Breast epithelium (tissue), 4 donors: Measurements from ENCODE around the gene BRDT. TPM values are rescaled to one million over a fixed set of nuclear protein-coding genes. Genes with fewer than 3 reads are reported as not detected.
"Not testable (repeated sequence)": the region's sequence is repeated elsewhere in the genome, so short reads cannot be mapped to it uniquely, and the experiment has no call there.

ENCODE experiments used
- DNase-seq, 2 donors: peaks; one replicate each; pipeline ENCODE4 v3.0.0-alpha.2; 2019; ENCODE audit warnings: low spot score in 2 of 2
- H3K27ac ChIP-seq, 2 donors: fragments of 200-600 bp; sonication (generic) in 1 of 2; one replicate each; pipeline ENCODE4 v1.5.1; 2016 to 2019; ENCODE audit warnings: mild to moderate bottlenecking in 1 of 2
- H3K27me3 ChIP-seq, 2 donors: fragments of 200-600 bp; sonication (generic) in 1 of 2; one replicate each; pipeline versions ENCODE4 v1.5.1 to v1.6.0; 2017 to 2019; ENCODE audit warnings: control low read depth in 1 of 2, mild to moderate bottlenecking in 1 of 2
- H3K36me3 ChIP-seq: fragments of 200-600 bp; one replicate; pipeline ENCODE4 v1.5.1; 2019
- H3K4me1 ChIP-seq, 2 donors: fragments of 200-600 bp; sonication (generic); one replicate each; pipeline ENCODE4 v1.5.1; 2016 to 2019; ENCODE audit warnings: control low read depth in 1 of 2
- H3K4me3 ChIP-seq, 3 donors: fragments of 200-600 bp; sonication (generic); 1 replicate in 2 of 3; 2 replicates in 1 of 3; pipeline ENCODE4 v1.5.1; 2016 to 2019; ENCODE audit warnings: mild to moderate bottlenecking in 3 of 3, moderate library complexity in 2 of 3
- H3K9me3 ChIP-seq, 2 donors: fragments of 200-600 bp; sonication (generic) in 1 of 2; one replicate each; pipeline ENCODE4 v1.5.1; 2016 to 2019; ENCODE audit warnings: control low read depth in 1 of 2
- POLR2A ChIP-seq: fragments of 450-650 bp; IDR thresholded peaks from one replicate; pipeline ENCODE4 v1.6.1; 2016; ENCODE audit warnings: antibody characterized with exemption, mild to moderate bottlenecking, moderate library complexity
- POLR2AphosphoS5 ChIP-seq, 3 donors: sonication (generic); formaldehyde crosslinking; IDR thresholded peaks; one replicate each; pipeline ENCODE4 v1.6.1; 2017; ENCODE audit warnings: antibody characterized with exemption in 3 of 3
- intact Hi-C: fragments of 100-400 bp; cut with DNase I; formaldehyde crosslinking; loops from one replicate; pipeline ENCODE4 v1.15.1; 2023; ENCODE audit warnings: low total_unique reads
- total RNA-seq, 3 donors: library from RNA; depleted of rRNA; stranded (reverse); fragments of >200 nt; gene quantifications; one replicate each; pipeline ENCODE4 v1.1.0, GENCODE V29; 2016
- TF ChIP-seq, protein P1 (sequence below), 3 donors: fragments of 450-650 bp; IDR thresholded peaks; one replicate each; pipeline ENCODE4 v1.5.1; 2016 to 2017; ENCODE audit warnings: antibody characterized with exemption in 3 of 3, mild to moderate bottlenecking in 3 of 3, moderate library complexity in 3 of 3

The BRDT gene
- total RNA-seq, 3 donors from 2014 or later = 0.29 TPM; not detected in 2

DNA sequence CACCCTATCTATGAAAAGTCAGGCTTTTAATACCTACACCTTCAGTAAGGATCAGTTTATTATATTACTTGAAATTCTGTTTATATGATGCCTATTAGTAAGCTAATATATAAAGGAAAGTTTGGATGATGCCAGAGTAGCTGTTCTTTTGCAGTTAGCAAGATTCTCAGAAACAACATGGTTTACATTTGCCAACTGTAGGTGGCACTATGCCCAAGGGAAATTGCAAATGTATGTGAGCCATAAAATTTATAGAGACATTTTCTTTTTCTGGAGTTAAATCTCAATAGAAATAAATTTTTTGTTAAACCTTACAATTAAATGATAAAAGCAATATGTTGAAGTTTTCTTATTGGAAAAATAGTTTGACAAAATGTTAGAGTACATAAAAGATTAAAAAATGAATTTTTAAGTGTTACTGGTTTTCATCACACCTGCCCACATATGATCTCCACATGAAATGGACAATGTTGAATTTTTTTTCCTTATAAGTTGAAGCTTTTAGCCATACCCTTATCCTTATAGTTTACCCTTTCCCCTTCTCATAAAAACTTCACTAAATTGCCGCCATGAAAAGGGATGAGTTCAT, 48.5 kb downstream of the BRDT start:
- H3K36me3 ChIP-seq = no peaks in the 10 kb centered on the region
- no peak for DNase-seq
- H3K27ac ChIP-seq = no peak overlapping the region
- no peaks in the 10 kb centered on the region for H3K4me1 ChIP-seq
- no peak overlapping the region for H3K4me3 ChIP-seq
- H3K27me3 ChIP-seq = no peaks in the 10 kb centered on the region
- intact Hi-C loops = loop anchor here (5.0 kb wide), 1 partner anchor 85 kb away; the partner anchor contains the start of gene BTBD8
- no peaks in the 10 kb centered on the region for H3K9me3 ChIP-seq
- TF ChIP-seq POLR2A (no peak), POLR2AphosphoS5 (IDR thresholded peaks at IDR 0.05) (no peak)
- TF ChIP-seq, protein P1, sequence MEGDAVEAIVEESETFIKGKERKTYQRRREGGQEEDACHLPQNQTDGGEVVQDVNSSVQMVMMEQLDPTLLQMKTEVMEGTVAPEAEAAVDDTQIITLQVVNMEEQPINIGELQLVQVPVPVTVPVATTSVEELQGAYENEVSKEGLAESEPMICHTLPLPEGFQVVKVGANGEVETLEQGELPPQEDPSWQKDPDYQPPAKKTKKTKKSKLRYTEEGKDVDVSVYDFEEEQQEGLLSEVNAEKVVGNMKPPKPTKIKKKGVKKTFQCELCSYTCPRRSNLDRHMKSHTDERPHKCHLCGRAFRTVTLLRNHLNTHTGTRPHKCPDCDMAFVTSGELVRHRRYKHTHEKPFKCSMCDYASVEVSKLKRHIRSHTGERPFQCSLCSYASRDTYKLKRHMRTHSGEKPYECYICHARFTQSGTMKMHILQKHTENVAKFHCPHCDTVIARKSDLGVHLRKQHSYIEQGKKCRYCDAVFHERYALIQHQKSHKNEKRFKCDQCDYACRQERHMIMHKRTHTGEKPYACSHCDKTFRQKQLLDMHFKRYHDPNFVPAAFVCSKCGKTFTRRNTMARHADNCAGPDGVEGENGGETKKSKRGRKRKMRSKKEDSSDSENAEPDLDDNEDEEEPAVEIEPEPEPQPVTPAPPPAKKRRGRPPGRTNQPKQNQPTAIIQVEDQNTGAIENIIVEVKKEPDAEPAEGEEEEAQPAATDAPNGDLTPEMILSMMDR (IDR thresholded peaks at IDR 0.05) = peak in 1 of 3 donors; percentile 34

DNA sequence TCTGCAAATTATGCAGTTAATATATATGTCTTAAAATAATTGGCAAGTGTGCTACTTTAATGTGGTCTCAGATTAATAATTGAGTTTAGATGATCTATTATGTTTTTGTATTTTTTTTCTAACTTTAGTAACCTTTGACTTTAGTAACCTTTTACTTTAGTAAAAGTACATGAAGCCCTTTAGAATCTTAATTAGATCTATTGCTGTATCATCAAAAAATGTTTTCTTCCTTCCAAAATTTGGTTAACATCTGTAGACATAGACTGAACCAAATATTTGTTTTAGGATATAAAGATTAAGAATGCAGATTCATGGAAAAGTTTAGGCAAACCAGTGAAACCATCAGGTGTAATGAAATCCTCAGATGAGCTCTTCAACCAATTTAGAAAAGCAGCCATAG, 54.9 kb downstream of the BRDT start:
- no peaks in the 10 kb centered on the region for H3K27me3 ChIP-seq
- DNase-seq = no peak
- intact Hi-C loops = no loop called here
- no peaks in the 10 kb centered on the region for H3K36me3 ChIP-seq
- H3K27ac ChIP-seq = no peak overlapping the region
- H3K4me1 ChIP-seq = no peaks in the 10 kb centered on the region
- H3K9me3 ChIP-seq = no peaks in the 10 kb centered on the region
- TF ChIP-seq, protein P1 (IDR thresholded peaks at IDR 0.05) = no peak
- TF ChIP-seq POLR2A (no peak), POLR2AphosphoS5 (IDR thresholded peaks at IDR 0.05) (no peak)
- no peak overlapping the region for H3K4me3 ChIP-seq

DNA sequence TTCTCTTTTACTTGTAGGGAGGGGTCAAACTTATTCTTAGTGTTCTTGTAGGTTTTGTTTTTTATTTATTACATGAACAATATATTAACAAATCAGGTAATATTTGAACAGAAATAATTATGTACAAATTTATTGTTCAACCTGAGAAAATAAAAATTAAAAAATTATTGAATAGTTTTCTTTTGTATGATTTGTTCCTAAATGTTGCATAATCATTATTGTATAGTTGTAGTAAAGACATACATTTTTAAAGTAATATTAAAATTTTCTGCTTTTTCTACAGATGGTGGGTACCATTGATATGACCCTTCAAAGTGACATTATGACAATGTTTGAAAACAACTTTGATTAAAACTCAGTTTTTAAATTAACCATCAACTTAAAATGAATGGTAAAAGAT, 64.7 kb downstream of the BRDT start:
- H3K4me1 ChIP-seq = no peaks in the 10 kb centered on the region
- H3K36me3 ChIP-seq = no peaks in the 10 kb centered on the region
- no peaks in the 10 kb centered on the region for H3K27me3 ChIP-seq
- no peak overlapping the region for H3K4me3 ChIP-seq
- no peak for DNase-seq
- no peaks in the 10 kb centered on the region for H3K9me3 ChIP-seq
- intact Hi-C loops = no loop called here
- H3K27ac ChIP-seq = no peak overlapping the region
- TF ChIP-seq POLR2A (no peak), POLR2AphosphoS5 (IDR thresholded peaks at IDR 0.05) (no peak)
- TF ChIP-seq, protein P1 (IDR thresholded peaks at IDR 0.05) = no peak

DNA sequence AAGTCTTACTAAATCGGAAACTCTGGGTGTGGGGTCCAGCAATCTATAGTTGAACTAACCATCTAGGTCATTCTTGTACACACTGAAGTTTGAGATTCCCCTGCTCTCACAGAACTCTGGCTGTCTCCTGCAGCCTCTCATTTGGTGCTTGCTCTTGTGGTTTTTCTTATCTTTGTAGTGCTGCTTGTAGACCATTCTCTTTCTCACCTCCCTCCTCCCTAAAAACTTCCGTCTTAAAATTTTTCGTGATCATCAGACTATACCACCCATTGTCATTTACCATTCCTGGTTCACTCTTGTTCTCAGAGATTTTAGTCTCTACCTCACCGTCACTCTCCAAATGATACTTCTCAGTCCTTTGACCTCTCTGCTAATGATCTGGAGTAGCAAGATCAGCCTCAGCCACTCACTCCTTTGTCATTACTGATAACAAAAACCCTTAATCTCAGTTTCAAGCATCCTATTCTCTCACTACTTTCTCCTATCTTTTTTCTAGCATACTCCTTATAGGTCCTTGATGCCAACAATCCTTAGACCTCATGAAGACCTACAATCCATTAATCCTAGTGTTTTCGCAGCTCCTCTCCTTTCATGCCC, 67.6 kb downstream of the BRDT start:
- no peak for TF ChIP-seq POLR2A
- no peak for TF ChIP-seq POLR2AphosphoS5 (IDR thresholded peaks at IDR 0.05)
- TF ChIP-seq, protein P1 (IDR thresholded peaks at IDR 0.05) = no peak
- Histone ChIP-seq H3K27me3 (no peaks in the 10 kb centered on the region), H3K4me3 (no peak overlapping the region), H3K4me1 (no peaks in the 10 kb centered on the region), H3K27ac (no peak overlapping the region), H3K36me3 (no peaks in the 10 kb centered on the region), H3K9me3 (no peaks in the 10 kb centered on the region)
- intact Hi-C loops = no loop called here
- DNase-seq = no peak

DNA sequence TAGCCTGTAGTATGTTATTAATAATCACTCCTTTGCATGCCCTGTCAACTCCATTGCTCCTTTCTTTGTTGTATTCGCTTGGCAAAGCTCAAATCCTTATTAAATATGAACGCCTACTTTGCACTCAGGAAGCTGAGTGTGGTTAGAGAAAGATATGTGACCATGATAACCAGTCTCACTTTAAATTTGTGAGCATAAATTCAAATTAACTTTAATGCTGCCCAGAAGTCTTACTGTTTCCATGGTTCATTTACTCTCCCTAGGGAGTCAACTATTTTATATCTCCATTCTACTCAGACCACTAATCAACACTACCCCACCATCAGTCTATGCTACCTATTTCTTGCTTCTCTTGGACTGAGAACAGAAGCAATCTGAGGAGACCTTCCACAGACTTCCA, 68.5 kb downstream of the BRDT start:
- no peak for DNase-seq
- no peaks in the 10 kb centered on the region for H3K36me3 ChIP-seq
- TF ChIP-seq POLR2AphosphoS5 (IDR thresholded peaks at IDR 0.05) = no peak
- no peak for TF ChIP-seq POLR2A
- TF ChIP-seq, protein P1 (IDR thresholded peaks at IDR 0.05) = no peak
- H3K4me1 ChIP-seq = no peaks in the 10 kb centered on the region
- H3K27me3 ChIP-seq = no peaks in the 10 kb centered on the region
- no peak overlapping the region for H3K27ac ChIP-seq
- H3K4me3 ChIP-seq = no peak overlapping the region
- intact Hi-C loops = no loop called here
- H3K9me3 ChIP-seq = no peaks in the 10 kb centered on the region

DNA sequence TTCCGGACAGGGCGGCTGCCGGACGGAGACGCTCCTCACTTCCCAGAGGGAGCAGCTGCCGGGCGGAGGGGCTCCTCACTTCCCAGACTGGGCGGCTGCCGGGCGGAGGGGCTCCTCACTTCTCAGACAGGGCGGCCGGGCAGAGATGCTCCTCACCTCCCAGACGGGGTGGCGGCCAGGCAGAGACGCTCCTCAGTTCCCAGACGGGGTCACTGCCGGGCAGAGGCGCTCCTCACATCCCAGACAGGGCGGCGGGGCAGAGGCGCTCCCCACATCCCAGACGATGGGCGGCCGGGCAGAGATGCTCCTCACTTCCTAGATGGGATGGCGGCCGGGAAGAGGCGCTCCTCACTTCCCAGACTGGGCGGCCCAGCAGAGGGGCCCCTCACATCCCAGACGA, 76.8 kb downstream of the BRDT start:
- intact Hi-C loops, H3K4me1 ChIP-seq, H3K36me3 ChIP-seq, H3K9me3 ChIP-seq, H3K4me3 ChIP-seq, H3K27ac ChIP-seq, DNase-seq, H3K27me3 ChIP-seq: not testable (repeated sequence)
